GM08714 (cell line): Measurements from ENCODE around the gene GRM1.

Experiments
- H3K4me3 ChIP-seq: fragments of 200-500 bp; sonication (Bioruptor generic); 2 replicates; pipeline ENCODE4 v1.5.1; 2014; ENCODE audit warnings: mild to moderate bottlenecking, low read length, inconsistent platforms
- ZNF274 ChIP-seq: IDR thresholded peaks from 2 replicates; pipeline ENCODE4 v1.6.1; 2012; ENCODE audit warnings: mild to moderate bottlenecking, low read depth, low read length

GRM1 gene

GRCh38 chr6:146028851-146029572 is at the start of gene GRM1:
GRM1 (plus strand) TSS chr6:146029062; CDS start chr6:146029518, 456 bp downstream.
- TF ChIP-seq ZNF274 = no peak
- H3K4me3 ChIP-seq = no peak within 1 kb of the TSS

DNA sequence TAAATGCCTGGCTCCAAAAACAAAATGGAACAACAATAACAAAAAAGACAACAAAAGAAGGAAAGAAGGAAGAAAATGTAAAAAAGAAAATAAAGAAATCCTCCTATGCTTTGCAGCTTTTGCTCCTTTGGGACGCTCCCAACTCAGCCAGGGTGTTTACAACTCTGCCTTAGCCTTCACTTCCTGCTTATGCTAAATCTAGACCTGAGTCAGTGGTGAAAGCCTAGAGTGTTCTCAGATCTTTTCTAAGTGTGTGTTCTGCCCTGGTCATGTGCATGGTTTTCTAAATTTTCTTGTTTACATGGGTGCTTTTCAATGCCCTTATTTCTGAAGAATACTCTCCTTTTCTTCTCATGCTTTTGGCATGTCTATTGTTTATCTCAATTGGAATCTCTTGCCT is 19.5 kb upstream of the GRM1 start:
- TF ChIP-seq ZNF274 = no peak
- H3K4me3 ChIP-seq = no peak overlapping the region

DNA sequence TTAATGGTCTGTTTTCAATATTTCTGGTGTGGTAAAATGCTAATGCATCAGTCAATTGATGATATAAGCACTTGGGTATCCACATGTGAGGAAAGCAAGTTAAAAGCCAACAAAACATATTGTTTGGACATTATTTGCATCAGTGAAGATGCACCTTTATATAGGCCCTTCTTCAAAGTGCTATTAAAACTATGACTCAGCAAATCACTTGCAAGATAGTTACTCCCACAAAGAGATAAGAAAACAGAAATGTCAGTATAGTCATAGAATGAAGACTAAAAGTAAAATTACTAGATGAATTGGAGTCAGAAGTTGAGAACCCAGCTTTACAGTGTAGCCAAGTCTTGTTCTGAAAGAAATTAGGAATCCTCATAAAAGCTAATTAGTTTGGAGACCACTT is 14.6 kb upstream of the GRM1 start:
- H3K4me3 ChIP-seq = no peak overlapping the region
- TF ChIP-seq ZNF274 = no peak

DNA sequence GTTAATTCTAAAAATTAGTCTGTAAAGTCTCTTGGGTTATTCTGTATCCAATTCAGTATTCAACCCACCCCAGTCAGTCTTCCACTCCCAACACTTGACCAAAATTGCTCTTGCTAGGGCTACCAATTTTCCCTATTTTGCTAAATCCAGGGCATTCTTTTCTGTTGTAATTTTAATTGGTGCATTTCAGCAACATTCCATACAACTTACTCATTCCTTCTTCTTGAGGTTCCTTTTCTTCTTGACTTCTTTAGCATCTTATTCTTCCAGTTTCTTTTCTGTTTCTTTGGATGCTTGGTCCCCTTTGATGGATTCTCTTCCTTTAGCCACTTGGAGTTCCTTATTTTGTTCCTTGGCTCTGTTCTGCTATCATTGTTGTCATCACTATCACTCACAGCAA is 11.2 kb upstream of the GRM1 start:
- H3K4me3 ChIP-seq = no peak overlapping the region
- TF ChIP-seq ZNF274 = no peak

- TF ChIP-seq ZNF274 = no peak
- H3K4me3 ChIP-seq = no peak overlapping the region
Observed at GRCh38 chr6:146026873-146027272, 2.0 kb upstream of the GRM1 start.

DNA sequence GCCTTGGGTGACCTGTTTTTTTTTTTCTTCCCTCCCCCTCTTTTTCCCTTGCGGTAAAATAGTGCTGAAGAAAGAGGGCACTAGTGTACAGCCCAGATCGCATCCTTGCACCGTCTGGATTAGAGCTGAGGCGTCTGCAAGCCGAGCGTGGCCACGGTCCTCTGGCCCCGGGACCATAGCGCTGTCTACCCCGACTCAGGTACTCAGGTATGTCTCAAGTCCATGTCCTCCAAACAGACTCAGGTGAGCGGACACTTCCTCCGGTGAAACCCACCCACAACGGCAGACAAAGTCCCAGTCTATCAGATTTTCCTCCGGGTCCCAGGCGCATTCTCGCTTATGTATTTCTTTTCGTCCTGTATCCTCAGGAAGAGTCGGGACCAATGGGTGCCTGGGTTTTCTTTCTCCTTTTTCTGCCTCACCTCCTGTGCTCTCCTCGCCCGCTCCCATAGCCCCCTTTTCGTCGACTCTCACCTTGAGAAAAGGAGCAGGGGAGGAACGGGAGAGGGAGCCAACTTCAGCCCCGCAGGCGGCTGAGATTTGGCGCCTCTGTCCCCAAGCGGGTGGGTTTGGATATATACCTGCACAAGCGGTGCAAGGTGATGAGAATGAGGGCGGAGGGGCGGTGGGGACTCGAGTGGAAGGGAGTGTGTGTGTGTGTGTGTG is 1.1 kb upstream of the GRM1 start:
- H3K4me3 ChIP-seq = no peak overlapping the region
- no peak for TF ChIP-seq ZNF274

DNA sequence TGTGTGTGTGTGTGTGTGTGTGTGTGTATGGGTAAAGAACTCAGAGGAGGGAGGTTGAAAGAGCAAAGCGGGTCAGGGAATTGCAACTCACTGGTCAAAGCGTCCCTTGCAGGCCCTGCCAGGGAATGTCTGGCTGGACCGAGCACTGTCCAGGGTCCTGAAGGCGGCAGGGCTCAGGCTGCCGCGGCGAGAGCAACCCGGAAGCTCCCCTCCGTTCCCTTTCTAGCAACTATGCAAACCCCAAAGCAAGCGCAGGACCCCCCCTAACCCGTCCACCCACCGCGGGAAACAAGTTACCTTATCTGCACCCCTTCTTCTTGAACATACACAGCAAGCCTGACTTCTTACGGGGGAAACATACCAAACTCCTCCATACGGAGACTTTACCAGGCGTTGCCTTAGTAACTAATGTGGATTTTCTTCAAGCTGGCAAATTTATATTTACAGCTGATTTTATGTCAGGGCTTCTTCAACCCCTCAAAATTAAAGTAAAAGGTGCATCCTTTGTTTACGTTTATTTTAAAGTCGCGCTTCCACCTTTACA is 538 bp upstream of the GRM1 start:
- H3K4me3 ChIP-seq = no peak overlapping the region

DNA sequence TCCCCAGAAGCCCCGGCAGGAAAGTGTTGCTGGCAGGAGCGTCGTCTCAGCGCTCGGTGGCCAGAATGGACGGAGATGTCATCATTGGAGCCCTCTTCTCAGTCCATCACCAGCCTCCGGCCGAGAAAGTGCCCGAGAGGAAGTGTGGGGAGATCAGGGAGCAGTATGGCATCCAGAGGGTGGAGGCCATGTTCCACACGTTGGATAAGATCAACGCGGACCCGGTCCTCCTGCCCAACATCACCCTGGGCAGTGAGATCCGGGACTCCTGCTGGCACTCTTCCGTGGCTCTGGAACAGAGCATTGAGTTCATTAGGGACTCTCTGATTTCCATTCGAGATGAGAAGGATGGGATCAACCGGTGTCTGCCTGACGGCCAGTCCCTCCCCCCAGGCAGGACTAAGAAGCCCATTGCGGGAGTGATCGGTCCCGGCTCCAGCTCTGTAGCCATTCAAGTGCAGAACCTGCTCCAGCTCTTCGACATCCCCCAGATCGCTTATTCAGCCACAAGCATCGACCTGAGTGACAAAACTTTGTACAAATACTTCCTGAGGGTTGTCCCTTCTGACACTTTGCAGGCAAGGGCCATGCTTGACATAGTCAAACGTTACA is 817 bp downstream of the GRM1 start:
- TF ChIP-seq ZNF274 = no peak
- H3K4me3 ChIP-seq = no peak overlapping the region

More for the DNA sequence above, 538 bp upstream of the GRM1 start:
- no peak for TF ChIP-seq ZNF274

DNA sequence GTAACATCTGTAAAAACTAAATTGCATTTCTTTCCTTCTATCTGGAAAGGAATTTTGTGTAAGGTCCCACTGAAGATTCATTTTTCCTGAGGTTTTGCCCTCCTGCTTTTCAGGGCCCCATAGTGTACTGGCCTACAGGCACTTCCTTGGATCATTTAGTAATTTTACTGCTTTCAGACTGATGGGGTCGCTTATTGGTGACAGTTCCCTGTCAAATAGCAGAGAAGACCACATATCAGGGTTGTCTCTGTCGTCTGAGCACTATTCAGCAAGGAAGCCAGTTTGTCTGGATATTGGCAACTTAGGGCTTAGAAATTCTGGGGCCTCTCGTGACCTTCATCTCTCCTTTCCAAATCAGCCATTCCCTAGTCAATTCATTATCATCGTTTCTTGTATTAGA is 3.5 kb downstream of the GRM1 start:
- TF ChIP-seq ZNF274 = no peak
- H3K4me3 ChIP-seq = no peak overlapping the region

DNA sequence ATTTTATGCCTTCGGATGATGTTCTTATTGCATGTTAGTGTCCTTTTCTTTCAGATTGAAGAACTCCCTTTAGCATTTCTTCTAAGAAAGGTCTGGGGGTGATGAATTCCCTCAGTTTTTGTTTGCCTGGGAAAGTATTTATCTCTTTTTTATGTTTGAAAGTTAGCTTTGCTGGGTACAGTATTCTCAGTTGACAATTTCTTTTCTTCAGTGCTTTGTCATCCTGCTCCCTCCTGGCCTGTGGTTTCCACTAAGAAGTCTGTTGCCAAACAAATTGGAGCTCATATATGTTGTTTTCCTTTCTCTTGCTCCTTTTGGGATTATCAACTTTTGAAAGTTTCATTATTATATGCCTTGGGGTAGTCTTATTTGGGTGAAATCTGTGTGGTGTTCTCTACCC is 11.5 kb downstream of the GRM1 start:
- TF ChIP-seq ZNF274 = no peak
- H3K4me3 ChIP-seq = no peak overlapping the region

DNA sequence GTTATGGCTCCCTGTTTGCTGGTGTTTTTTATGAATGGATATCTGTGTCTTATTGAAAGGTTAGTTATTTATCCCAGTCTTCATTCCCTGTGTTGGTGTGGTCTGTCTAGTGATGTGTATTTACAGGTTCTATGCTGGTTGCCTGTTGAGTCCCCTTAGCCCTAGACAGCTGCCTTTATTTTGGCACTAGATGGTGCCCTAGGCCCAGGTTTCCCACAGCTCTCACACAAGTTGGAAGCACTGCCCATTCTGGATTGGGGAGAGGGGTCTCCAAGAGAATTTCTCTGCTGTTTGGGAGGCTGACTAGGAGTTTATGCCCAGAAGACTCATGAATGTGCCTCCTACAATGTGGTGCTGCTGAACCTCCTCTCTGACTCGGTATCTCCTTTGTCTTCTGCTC is 12.4 kb downstream of the GRM1 start:
- TF ChIP-seq ZNF274 = no peak
- H3K4me3 ChIP-seq = no peak overlapping the region

GRCh38 chr6:146047371-146047770 is 18.5 kb downstream of the GRM1 start:
- TF ChIP-seq ZNF274 = no peak
- H3K4me3 ChIP-seq = no peak overlapping the region

DNA sequence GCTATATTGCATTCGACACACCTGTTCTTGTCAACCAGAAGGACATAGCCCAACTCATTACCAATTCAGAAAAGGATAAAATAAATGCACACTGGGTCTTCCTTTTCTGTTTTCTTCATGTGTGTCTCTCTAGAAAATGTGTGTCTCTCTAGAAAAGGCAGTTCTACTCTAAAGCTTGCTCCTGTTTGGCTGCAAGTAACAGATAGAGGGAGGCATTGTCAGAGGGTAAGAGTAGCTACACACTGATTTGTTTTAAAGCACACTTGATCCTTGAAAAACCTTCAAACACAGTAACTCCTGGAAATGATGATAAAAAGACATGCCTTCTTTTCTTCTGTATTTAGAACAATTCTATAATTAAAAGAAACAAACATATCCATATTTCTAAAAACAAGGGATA is 21.3 kb downstream of the GRM1 start:
- H3K4me3 ChIP-seq = no peak overlapping the region
- TF ChIP-seq ZNF274 = no peak

GRCh38 chr6:146056506-146056905 is 27.6 kb downstream of the GRM1 start:
- H3K4me3 ChIP-seq = no peak overlapping the region
- no peak for TF ChIP-seq ZNF274

DNA sequence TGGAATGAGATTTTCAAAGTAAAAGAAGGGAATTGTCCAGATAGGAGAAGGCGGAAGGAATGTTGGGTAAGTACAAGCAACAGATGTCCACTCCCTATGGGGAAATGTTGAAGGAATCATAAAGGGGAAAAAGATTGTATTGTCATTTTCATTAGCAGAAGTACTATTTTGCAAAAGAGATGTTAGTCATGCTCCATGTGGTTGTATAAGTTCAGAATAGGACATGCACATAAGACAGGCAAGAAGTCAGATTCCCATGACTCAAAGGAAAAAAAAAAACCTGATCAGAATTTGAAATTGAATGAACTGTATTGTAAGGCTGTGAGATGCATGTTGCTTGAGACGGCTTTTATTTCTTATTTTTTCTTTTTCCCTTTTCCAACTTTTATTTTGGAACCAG is 36.8 kb downstream of the GRM1 start:
- H3K4me3 ChIP-seq = no peak overlapping the region
- no peak for TF ChIP-seq ZNF274
